Activated naive CD8-positive, alpha-beta T cell treated with anti-CD3 and anti-CD28 coated beads for 36 hours (primary cell): ENCODE results near the gene RNU1-4. TPM values are rescaled to one million over a fixed set of nuclear protein-coding genes. Genes with fewer than 3 reads are reported as not detected.
"Not testable (repeated sequence)": the region's sequence is repeated elsewhere in the genome, so short reads cannot be mapped to it uniquely, and the experiment has no call there.

Experiments used
- DNase-seq: peaks from one replicate; pipeline ENCODE4 v3.0.0; 2021
- H3K27ac Mint-ChIP-seq: one replicate; pipeline ENCODE4 v1.8.0; 2022; ENCODE audit warnings: mild to moderate bottlenecking, moderate library complexity, mixed read lengths
- H3K27me3 Mint-ChIP-seq: one replicate; pipeline ENCODE4 v1.8.0; 2022; ENCODE audit warnings: mild to moderate bottlenecking, mixed read lengths
- H3K36me3 Mint-ChIP-seq: one replicate; pipeline ENCODE4 v1.8.0; 2021; ENCODE audit warnings: mild to moderate bottlenecking, mixed read lengths
- H3K4me1 Mint-ChIP-seq: one replicate; pipeline ENCODE4 v1.8.0; 2021; ENCODE audit warnings: mixed read lengths
- H3K4me3 Mint-ChIP-seq: one replicate; pipeline ENCODE4 v1.8.0; 2022; ENCODE audit warnings: mild to moderate bottlenecking, moderate library complexity, mixed read lengths
- H3K9me3 Mint-ChIP-seq: one replicate; pipeline ENCODE4 v1.8.0; 2022; ENCODE audit warnings: mixed read lengths
- total RNA-seq, 2 experiments: library from RNA; stranded (reverse); gene quantifications; one replicate each; pipeline ENCODE4 v1.2.3, GENCODE V29; 2021

The RNU1-4 gene
- total RNA-seq, 2 experiments from 2014 or later: 874 to 961 TPM

- Mint-ChIP-seq H3K27ac (no peak overlapping the region), H3K36me3 (no peaks in the 10 kb centered on the region), H3K4me3 (no peak overlapping the region), H3K27me3 (peaks cover 33% of the 10 kb centered on the region), H3K9me3 (no peaks in the 10 kb centered on the region), H3K4me1 (no peaks in the 10 kb centered on the region)
- DNase-seq: no peak
Observed at GRCh38 chr1:16718908-16719533, 21.3 kb upstream of the RNU1-4 start.

DNA sequence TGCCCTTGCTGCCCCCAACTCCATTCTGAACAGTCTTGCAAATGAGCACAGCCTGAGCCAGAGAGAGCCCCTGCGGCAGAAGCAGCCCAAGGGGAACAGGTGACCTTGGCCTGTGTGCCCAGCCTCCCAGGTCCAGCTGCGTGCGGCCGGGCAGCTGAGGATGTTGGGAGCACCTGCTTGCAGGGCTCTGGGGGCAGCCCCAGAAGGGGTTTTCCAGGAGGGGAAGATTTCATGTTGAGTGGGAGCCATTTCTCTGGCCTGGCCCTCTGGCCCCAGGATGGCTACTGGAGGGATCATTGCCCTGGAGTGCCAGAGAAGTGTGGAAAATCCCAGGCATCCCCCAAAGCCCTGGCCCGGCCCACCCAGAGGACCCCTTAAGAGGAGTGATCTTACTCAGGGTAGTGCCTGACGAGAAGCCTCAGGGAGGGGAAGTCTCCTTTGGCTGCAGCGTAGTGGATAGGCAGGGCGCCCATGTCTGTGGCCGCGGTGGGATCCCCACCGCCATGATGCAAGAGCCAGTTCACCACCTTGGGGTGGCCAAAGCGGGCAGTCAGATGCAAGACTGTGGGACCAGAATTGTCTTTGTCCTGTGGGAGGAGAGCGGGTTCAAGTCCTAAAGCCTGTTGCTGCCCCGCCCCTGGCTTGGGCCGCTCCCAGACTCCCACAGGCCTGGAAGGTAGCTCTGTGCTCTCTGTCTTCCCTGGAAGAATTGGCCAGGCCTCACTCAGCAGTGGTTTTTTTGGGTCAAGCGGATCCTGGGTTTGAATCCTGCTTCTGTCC, 20.6 kb upstream of the RNU1-4 start:
- no peaks in the 10 kb centered on the region for H3K4me1 Mint-ChIP-seq
- no peak overlapping the region for H3K4me3 Mint-ChIP-seq
- no peak overlapping the region for H3K27ac Mint-ChIP-seq
- no peak for DNase-seq
- H3K36me3 Mint-ChIP-seq: no peaks in the 10 kb centered on the region
- H3K27me3 Mint-ChIP-seq: peaks cover 33% of the 10 kb centered on the region
- H3K9me3 Mint-ChIP-seq: no peaks in the 10 kb centered on the region

- H3K36me3 Mint-ChIP-seq: no peaks in the 10 kb centered on the region
- no peak for DNase-seq
- no peaks in the 10 kb centered on the region for H3K4me1 Mint-ChIP-seq
- peaks cover 33% of the 10 kb centered on the region for H3K27me3 Mint-ChIP-seq
- no peaks in the 10 kb centered on the region for H3K9me3 Mint-ChIP-seq
- H3K27ac Mint-ChIP-seq: no peak overlapping the region
- H3K4me3 Mint-ChIP-seq: no peak overlapping the region
Observed at GRCh38 chr1:16720351-16721223, 19.7 kb upstream of the RNU1-4 start.

- H3K27ac Mint-ChIP-seq: no peak overlapping the region
- H3K4me1 Mint-ChIP-seq: no peaks in the 10 kb centered on the region
- no peaks in the 10 kb centered on the region for H3K9me3 Mint-ChIP-seq
- peaks cover 21% of the 10 kb centered on the region for H3K27me3 Mint-ChIP-seq
- no peak for DNase-seq
- H3K36me3 Mint-ChIP-seq: no peaks in the 10 kb centered on the region
- H3K4me3 Mint-ChIP-seq: no peak overlapping the region
Observed at GRCh38 chr1:16721871-16722641, 18.3 kb upstream of the RNU1-4 start.

DNA sequence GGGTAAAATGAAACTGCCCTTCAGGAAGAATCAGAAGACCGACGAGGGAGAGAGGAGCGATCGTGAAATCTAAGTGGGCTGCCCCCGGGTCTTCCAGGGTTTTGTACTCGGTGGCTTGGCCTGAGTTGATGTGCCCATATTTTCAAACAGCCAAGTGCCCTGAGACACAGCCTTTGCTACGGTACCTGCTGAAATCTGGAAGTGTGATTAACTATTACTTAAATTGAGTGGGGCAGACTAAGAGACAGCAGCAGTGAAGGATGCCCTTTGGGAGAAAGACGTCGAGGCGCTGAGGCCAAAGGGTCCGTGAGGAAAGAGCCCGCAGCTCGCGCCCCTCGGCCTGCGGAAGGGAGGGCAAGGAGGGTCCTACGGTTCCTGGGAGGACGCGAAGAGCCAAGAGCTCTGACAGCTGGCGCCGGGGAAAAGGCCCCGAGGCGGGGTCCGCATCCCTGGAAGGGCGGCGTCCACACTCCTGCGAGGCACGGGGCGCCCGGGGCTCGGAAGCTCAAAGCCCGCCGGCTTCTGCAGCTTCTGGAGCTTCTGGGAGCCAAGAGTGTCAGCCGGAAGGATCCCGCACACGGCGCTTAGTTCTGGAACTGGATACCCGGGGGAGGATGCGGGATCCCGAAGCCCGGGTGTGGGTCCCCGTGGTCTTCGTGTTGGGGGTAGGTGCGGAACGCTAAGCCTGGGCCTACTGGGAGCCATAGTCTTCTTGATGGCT, 15.4 kb upstream of the RNU1-4 start:
- no peaks in the 10 kb centered on the region for H3K9me3 Mint-ChIP-seq

DNA sequence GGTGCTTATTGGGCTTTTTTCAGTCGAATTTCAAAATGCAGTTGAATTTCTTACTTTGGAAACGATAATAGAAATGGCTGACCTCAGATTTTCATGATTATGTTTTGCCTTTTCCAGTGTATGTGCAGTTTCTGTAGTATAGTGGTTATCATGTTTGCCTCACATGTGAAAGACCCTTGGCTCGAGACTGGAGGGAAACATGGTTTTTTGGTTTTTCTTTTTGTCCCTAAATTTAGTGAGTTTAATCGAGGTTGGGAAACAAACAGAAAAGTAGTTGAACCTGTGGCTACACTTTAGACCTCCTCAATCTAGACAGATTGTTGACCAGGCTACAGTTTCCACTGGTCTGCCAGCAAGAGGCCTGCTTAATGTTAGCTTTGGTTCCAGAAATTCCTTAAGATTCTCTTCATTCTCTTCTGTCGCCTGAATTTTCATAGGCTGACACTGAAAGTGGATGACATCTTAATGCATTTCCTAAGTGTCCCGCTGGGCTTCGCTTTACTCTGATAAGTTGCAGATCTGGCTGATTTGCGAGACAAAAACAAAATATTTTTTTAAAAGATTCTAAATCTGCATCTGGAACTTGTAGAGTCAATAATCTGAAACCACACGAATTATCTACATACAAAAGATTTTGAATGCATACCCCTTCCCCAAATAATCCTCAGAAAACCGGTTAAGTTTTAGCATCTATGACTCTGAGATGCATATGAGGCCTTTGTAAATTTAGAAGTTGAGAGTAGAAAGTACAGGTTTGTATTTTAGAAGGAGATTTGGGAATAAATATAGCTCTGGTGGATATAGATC, 14.7 kb upstream of the RNU1-4 start:
- not testable (repeated sequence) for DNase-seq, H3K27me3 Mint-ChIP-seq, H3K9me3 Mint-ChIP-seq, H3K27ac Mint-ChIP-seq, H3K36me3 Mint-ChIP-seq, H3K4me1 Mint-ChIP-seq, H3K4me3 Mint-ChIP-seq

More for the DNA sequence above, 15.4 kb upstream of the RNU1-4 start:
- H3K4me1 Mint-ChIP-seq: no peaks in the 10 kb centered on the region
- H3K27ac Mint-ChIP-seq: no peak overlapping the region
- no peak for DNase-seq
- no peaks in the 10 kb centered on the region for H3K36me3 Mint-ChIP-seq
- no peak overlapping the region for H3K4me3 Mint-ChIP-seq
- peaks cover under 1% of the 10 kb centered on the region for H3K27me3 Mint-ChIP-seq

DNA sequence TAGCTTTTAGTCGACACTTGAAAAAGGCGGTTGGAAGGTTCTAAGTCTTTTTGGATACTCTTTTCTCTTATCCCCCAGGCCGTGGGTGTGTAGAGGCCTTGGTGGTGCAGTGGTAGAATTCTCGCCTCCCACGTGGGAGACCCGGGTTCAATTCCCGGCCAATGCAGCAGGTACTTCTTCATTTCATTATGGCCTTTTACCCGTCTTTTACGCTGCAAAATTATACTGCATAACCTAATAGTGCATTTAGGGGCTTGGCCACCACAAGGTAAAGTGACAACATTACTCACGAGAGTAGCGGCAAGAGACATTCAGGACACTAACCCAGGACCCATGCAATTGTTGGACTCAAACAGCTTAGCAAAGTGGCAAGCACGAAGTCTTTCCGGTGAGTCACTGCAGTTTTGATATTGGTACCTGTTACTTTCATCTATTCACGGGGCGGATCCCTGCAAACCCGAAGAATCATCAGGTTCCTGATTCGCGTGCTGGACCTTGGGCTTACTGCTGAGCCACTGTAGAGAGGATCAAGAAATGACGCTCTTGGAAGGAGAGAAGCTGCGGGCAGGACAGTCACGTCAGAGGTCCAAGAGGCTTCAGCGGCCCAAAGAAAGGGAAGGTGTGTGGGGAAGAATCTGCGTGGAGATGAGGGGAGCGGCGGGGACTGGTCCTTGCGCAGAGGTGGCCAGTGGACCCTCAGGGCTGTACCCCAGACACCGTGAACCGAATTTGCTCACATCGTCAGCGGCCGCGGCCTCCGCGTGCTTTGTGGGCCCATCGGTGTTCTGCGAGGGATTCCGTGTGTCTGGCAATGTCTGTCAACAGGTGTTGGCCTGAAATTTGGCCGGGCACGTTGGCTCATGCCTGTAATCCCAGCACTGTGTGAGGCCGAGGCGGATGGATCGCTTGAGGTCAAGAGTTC, 12.9 kb upstream of the RNU1-4 start:
- no peak overlapping the region for H3K27ac Mint-ChIP-seq
- no peaks in the 10 kb centered on the region for H3K27me3 Mint-ChIP-seq
- H3K4me1 Mint-ChIP-seq: no peaks in the 10 kb centered on the region
- H3K9me3 Mint-ChIP-seq: no peaks in the 10 kb centered on the region
- peak; percentile 74 for DNase-seq
- H3K36me3 Mint-ChIP-seq: no peaks in the 10 kb centered on the region
- H3K4me3 Mint-ChIP-seq: no peak overlapping the region

DNA sequence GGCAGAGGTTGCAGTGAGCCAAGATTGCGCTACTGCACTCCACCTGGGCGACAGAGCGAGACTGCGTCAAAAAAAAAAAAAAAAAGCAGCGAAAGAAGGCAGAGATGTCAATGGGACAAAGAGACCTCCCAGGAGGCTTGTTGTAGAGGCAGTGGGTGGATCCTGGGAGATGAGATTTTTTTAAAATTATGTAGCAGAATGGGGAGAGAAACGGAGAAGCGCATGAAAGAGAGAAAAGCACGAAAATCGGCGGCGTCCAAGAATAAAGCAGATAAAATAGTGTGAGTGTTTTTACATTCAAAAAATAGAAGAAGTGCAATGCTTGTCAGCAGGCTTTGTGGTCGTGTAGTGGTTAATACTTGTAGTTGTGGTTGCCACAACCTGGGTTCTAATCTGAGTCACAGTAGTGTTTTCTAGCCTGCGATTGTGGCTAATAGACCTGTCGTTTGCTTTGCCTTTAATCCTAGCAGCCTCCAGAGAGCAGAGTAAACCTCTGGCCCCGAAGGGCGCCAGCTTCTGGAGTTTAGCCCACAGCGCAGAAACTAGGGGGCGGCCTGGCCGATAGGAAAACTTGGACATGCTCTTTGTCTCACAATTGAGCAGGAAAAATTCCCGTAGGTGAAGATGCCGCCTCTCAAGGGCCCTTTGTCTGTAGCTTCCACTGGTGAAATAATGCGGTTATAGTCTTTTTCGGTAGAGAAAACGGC, 11.9 kb upstream of the RNU1-4 start:
- not testable (repeated sequence) for H3K27ac Mint-ChIP-seq, H3K4me1 Mint-ChIP-seq, H3K27me3 Mint-ChIP-seq, DNase-seq, H3K36me3 Mint-ChIP-seq, H3K4me3 Mint-ChIP-seq, H3K9me3 Mint-ChIP-seq

- DNase-seq, H3K36me3 Mint-ChIP-seq, H3K4me1 Mint-ChIP-seq, H3K27me3 Mint-ChIP-seq, H3K9me3 Mint-ChIP-seq, H3K4me3 Mint-ChIP-seq, H3K27ac Mint-ChIP-seq: not testable (repeated sequence)
Observed at GRCh38 chr1:16732254-16732896, 7.9 kb upstream of the RNU1-4 start.

DNA sequence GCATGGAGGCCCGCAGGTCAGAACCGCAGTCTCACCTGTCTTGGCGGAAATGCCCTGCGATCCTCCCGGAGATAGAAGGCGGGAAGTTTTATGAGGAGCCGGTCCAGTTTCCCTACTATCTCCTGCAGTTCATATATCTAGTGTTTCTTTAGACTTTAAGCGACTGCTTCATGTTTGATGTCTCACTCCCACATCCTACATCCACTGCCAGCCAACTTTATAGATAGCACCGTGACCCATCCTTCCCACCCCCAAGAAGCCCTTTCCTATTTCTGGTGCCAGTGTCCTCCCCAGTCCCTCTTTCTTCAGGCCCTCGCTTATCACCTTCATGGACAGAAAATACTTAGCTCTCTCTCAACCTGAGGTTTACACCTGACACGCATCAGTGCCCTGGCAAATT, 914 bp downstream of the RNU1-4 start:
- H3K27ac Mint-ChIP-seq, H3K9me3 Mint-ChIP-seq, DNase-seq, H3K27me3 Mint-ChIP-seq, H3K36me3 Mint-ChIP-seq, H3K4me1 Mint-ChIP-seq, H3K4me3 Mint-ChIP-seq: not testable (repeated sequence)

DNA sequence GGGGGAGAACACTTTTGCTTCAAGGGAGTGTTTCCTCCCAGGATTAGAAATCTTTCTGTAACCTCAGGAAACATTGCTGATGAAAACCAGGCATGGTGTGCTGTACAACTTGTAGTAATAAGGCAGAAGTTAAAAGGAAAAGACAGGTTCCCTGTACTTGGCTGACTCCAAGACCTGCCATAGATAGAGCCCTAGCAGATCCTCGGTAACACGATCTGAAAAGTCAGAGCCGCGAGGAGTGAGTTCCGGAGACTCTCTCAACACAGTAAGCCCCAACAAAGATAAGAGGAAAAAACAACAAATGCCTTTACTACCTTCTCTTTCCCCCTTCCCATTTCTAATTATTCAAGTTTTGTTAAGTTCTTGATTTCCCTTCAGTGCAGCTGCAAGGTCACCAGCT, 7.3 kb downstream of the RNU1-4 start:
- not testable (repeated sequence) for H3K36me3 Mint-ChIP-seq, H3K27me3 Mint-ChIP-seq, H3K4me3 Mint-ChIP-seq, H3K9me3 Mint-ChIP-seq, DNase-seq, H3K4me1 Mint-ChIP-seq, H3K27ac Mint-ChIP-seq

DNA sequence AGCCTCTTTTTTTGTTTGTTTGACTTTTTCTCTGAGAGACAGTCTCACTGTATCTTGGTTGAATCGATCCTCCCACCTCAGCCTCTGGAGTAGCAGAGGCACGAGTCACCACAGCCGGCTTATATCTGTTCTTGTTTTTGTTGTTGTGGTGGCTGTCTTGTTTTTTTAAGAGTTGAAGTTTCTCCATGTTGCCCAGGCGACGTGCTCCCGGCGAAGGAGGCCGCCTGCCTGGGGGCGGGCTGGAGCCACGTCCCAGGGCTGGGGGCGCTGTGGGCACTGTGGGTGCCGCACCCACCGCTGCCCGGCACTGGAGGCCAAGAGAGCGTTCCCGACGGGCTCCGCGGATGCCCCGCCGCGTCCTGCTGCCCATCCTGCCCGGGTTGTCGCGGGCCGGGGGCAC, 8.4 kb downstream of the RNU1-4 start:
- H3K27ac Mint-ChIP-seq, DNase-seq, H3K4me3 Mint-ChIP-seq, H3K36me3 Mint-ChIP-seq, H3K9me3 Mint-ChIP-seq, H3K4me1 Mint-ChIP-seq, H3K27me3 Mint-ChIP-seq: not testable (repeated sequence)
